Measurements from ENCODE around the gene RFX6. TPM values are rescaled to one million over a fixed set of nuclear protein-coding genes. Genes with fewer than 3 reads are reported as not detected.

The RFX6 gene
- total and polyA plus RNA-seq, 2 experiments from 2014 or later: 3.7 to 6.8 TPM

- DNase-seq (ENCODE audit: low spot score): no peak
- H3K36me3 ChIP-seq (replicated peaks; ENCODE audit: insufficient read depth, low read depth): no peaks in the 10 kb centered on the region
- no peaks in the 10 kb centered on the region for H3K9me3 ChIP-seq (ENCODE audit: low read depth)
- no peaks in the 10 kb centered on the region for H4K20me1 ChIP-seq (ENCODE audit: insufficient read depth, poor library complexity, severe bottlenecking)
- H3K9me2 ChIP-seq (replicated peaks; ENCODE audit: insufficient read depth): no peaks in the 10 kb centered on the region
- H3K4me1 ChIP-seq (ENCODE audit: insufficient read depth): no peaks in the 10 kb centered on the region
- TF ChIP-seq EZH2 (IDR thresholded peaks at IDR 0.05; ENCODE audit: borderline replicate concordance): no peak
- no peak for TF ChIP-seq EZH2phosphoT487 (IDR thresholded peaks at IDR 0.05; ENCODE audit: low read depth, severe bottlenecking, unreplicated experiment)
- TF ChIP-seq CTCF (IDR thresholded peaks at IDR 0.05; ENCODE audit: poor library complexity): no peak
- H2AFZ ChIP-seq: no peak overlapping the region
- no peak overlapping the region for H3K4me3 ChIP-seq
- H3K27me3 ChIP-seq: peaks cover 30% of the 10 kb centered on the region
- WGBS (ENCODE audit: low lambda C conversion rate, missing lambda C conversion rate): 92% methylated on average over 4 of the region's 4 CpGs
- no peak overlapping the region for H3K4me2 ChIP-seq
- H3K79me2 ChIP-seq: no peaks in the 10 kb centered on the region
- H3K27ac ChIP-seq: no peak overlapping the region
Observed at GRCh38 chr6:116872771-116873170, 4.3 kb upstream of the RFX6 start.

GRCh38 chr6:116876107-116876506, 935 bp upstream of the RFX6 start:
- Histone ChIP-seq H3K4me3 (peak overlapping the region; percentile 54), H3K9me3 (ENCODE audit: low read depth) (no peaks in the 10 kb centered on the region)
- 33% methylated on average over 8 of the region's 8 CpGs for WGBS (ENCODE audit: low lambda C conversion rate, missing lambda C conversion rate)

GRCh38 chr6:116877743-116878142, 701 bp downstream of the RFX6 start:
- peak overlapping the region; percentile 54 for H3K4me3 ChIP-seq
- peak; percentile 23 for DNase-seq (ENCODE audit: low spot score)
- no peaks in the 10 kb centered on the region for H3K9me3 ChIP-seq (ENCODE audit: low read depth)
- H3K79me2 ChIP-seq: no peaks in the 10 kb centered on the region
- no peaks in the 10 kb centered on the region for H4K20me1 ChIP-seq (ENCODE audit: insufficient read depth, poor library complexity, severe bottlenecking)
- H3K27ac ChIP-seq: no peak overlapping the region
- 8% methylated on average over 10 of the region's 10 CpGs for WGBS (ENCODE audit: low lambda C conversion rate, missing lambda C conversion rate)
- H3K9me2 ChIP-seq (replicated peaks; ENCODE audit: insufficient read depth): no peaks in the 10 kb centered on the region
- TF ChIP-seq EZH2phosphoT487 (IDR thresholded peaks at IDR 0.05; ENCODE audit: low read depth, severe bottlenecking, unreplicated experiment) (no peak), EZH2 (IDR thresholded peaks at IDR 0.05; ENCODE audit: borderline replicate concordance) (peak; percentile 19), CTCF (IDR thresholded peaks at IDR 0.05; ENCODE audit: poor library complexity) (no peak)
- no peaks in the 10 kb centered on the region for H3K4me1 ChIP-seq (ENCODE audit: insufficient read depth)
- H3K36me3 ChIP-seq (replicated peaks; ENCODE audit: insufficient read depth, low read depth): no peaks in the 10 kb centered on the region
- peaks cover 34% of the 10 kb centered on the region for H3K27me3 ChIP-seq
- H2AFZ ChIP-seq: no peak overlapping the region
- peak overlapping the region; percentile 88 for H3K4me2 ChIP-seq

More at GRCh38 chr6:116876107-116876506, 935 bp upstream of the RFX6 start:
- H3K4me1 ChIP-seq (ENCODE audit: insufficient read depth): no peaks in the 10 kb centered on the region
- peak overlapping the region; percentile 57 for H2AFZ ChIP-seq
- no peak overlapping the region for H3K27ac ChIP-seq
- DNase-seq (ENCODE audit: low spot score): no peak
- TF ChIP-seq EZH2 (IDR thresholded peaks at IDR 0.05; ENCODE audit: borderline replicate concordance) (peak; percentile 58), EZH2phosphoT487 (IDR thresholded peaks at IDR 0.05; ENCODE audit: low read depth, severe bottlenecking, unreplicated experiment) (no peak)
- H3K9me2 ChIP-seq (replicated peaks; ENCODE audit: insufficient read depth): no peaks in the 10 kb centered on the region
- H3K27me3 ChIP-seq: peaks cover 34% of the 10 kb centered on the region
- H3K36me3 ChIP-seq (replicated peaks; ENCODE audit: insufficient read depth, low read depth): no peaks in the 10 kb centered on the region
- H3K79me2 ChIP-seq: no peaks in the 10 kb centered on the region
- H3K4me2 ChIP-seq: peak overlapping the region; percentile 88
- no peaks in the 10 kb centered on the region for H4K20me1 ChIP-seq (ENCODE audit: insufficient read depth, poor library complexity, severe bottlenecking)

GRCh38 chr6:116881236-116881635, 4.2 kb downstream of the RFX6 start:
- DNase-seq (ENCODE audit: low spot score): peak; percentile 14
- Histone ChIP-seq H3K79me2 (no peaks in the 10 kb centered on the region), H3K9me2 (replicated peaks; ENCODE audit: insufficient read depth) (no peaks in the 10 kb centered on the region), H2AFZ (no peak overlapping the region), H3K4me3 (no peak overlapping the region), H3K9me3 (ENCODE audit: low read depth) (no peaks in the 10 kb centered on the region), H4K20me1 (ENCODE audit: insufficient read depth, poor library complexity, severe bottlenecking) (no peaks in the 10 kb centered on the region), H3K36me3 (replicated peaks; ENCODE audit: insufficient read depth, low read depth) (no peaks in the 10 kb centered on the region), H3K4me2 (no peak overlapping the region), H3K4me1 (ENCODE audit: insufficient read depth) (no peaks in the 10 kb centered on the region), H3K27ac (no peak overlapping the region), H3K27me3 (peaks cover 15% of the 10 kb centered on the region)
- peak; percentile 62 for TF ChIP-seq CTCF (IDR thresholded peaks at IDR 0.05; ENCODE audit: poor library complexity)
- TF ChIP-seq EZH2 (IDR thresholded peaks at IDR 0.05; ENCODE audit: borderline replicate concordance): no peak

Measured in hepatocyte (in vitro differentiated cells).